CD4-positive, alpha-beta T cell treated with Interleukin-6 at 100 ng/mL for 8 hours (primary cell): ENCODE results near the gene ANXA9.

Source experiments
- DNase-seq: peaks from one replicate; pipeline ENCODE4 v3.0.0-alpha.2; 2020; ENCODE audit warnings: mixed read lengths, low spot score

ANXA9 gene

DNA sequence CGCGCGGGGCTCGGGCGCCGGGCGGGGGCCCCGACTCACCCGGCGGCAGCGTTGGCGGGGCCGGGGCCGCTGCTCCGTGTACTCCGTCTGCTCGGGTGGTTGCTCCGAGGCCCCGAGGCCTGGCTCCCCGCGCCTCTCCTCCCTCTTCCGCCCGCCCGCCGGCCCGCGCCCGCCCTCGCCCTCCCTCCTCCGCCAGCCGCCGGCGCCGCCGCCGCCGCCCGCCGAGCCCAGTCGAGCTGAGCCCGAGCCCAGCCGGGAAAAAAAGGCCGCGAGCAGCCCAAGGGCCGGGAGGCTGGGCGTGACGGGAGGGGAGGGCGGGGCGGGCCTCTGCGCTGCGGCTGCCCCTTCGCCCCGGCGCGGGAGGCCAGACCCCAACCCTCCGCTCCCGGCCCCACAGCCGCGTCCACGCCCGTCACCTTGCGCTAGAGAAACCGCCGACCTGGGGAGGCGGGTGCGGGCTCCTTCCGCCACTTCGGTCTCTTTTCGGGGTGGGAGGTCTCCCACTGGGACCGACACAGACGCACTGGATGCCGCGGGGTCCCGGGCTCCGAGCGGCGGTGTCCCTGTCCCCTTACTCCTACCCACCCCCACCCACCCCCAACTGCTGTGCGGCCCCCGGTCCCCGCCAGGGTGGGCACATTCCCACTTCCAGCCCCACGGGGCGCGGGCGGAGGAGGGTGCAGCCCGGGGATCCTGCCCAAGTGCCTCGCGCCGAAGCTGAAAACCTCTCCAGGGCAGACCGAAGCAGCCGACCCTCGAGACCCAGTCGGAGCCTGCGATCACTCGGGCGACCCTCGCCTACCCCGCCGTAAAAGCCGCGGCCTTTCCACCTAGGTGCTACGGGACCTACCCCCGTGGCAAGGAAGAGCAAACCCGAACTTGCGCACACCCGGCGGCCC, 7.3 kb upstream of the ANXA9 start, which contains the start of gene CERS2:
CERS2 (minus strand) TSS at position 256 of the 899 bp plus-strand sequence. CDS start 5,745 bp downstream, outside the sequence.
- peak; percentile 73 for DNase-seq

DNA sequence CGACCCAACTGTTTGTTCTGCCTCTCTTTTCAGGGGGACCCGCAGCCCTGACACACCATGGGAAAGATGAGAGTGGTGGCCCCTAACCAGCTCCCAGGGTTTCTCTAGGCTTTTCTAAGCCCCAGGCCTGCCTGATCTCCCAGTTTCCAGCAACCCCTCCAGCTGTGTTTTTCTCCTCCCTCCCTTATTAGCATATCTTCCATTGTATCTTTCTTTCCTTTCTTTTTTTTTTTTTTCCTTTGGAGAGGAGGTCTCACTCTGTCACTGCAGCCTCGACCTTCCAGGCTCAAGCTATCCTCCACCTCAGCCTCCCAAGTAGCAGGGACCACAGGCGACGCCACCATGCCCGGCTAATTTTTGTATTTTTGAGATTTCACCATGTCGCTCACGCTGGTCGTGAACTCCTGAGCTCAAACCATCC, 5.7 kb upstream of the ANXA9 start:
- DNase-seq: no peak

DNA sequence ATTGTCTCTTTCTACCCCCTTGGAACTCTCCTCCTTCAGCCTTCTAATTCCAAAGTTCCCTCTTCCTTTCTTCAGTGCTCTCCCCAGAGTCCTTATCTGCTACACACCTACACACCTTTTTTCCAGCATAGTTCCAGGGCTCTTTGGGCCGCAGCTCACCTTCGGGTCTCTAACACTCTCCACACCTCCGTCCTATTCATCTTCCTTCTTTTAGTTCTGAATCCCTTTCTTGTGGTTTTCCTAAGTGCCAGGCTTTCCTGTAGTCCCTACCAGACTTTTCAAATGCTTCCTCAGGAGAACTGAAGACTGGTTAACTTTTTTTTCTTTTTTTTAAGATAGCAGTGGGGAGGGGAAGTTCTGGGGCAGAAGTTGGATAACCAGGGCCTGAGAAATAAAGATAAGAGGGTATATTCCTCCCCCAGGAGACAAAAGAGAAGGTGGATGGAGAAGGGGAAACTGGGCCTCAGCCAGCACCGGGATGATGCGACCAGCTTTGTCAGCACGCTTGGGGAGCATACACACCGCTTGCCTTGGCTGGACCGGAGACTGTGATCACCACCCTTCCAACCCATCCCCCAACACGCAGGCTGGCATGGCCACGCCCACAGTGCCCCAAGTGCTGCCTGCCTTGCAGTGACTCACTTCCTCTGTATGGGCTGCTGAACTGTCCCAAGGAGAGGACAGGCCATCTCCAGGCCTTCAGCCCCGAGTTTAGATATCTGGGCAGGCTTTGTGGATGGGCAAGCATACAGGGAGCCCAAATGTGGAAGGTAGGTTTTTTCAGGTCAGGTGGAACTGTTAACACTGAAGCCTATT, 5.0 kb upstream of the ANXA9 start:
- peak; percentile 84 for DNase-seq

DNA sequence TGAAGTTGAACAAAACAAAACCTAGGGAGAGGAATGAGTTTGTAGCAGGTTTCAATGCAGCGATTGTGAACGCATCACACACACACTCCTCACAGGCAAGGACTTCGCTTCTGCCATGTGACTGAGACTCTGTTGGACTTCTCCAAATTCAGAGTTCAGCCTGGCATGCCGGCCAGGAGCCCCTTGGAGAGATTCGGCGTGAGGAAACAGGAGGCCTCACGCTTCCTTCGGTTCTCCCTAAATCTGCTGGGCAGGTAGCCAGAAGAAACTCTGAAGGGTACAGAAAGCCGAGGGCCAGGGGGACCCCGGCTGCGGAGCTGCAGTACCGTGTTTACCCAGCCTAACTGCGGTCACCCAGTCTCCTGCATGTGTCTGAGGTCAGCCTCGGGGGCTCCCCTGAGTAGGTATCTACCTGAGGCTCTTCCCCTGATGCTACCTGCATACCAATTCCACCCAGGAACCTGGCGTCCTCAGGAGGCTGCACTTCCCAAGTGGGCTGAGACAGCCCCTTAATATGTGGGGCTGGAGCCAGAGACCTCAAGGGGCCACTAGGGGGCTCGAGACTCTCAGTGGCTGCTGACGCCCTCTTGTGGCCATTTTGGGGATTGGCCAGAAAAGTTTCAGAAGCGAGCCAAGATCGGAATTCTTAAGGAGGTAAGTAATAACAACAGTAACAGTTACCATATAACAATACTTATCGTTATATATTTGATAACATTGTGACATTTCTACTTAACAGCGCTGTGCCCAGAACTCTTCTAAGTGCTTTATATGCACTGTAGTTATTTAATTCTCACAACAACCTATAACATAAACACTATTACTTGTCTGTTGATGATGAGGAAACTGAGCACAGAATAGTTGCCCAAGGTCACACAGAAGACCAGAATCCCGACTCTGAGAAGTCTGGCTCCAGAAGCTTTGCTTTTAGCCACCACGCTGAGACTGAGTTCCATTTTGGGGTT, 2.7 kb upstream of the ANXA9 start:
- peak; percentile 88 for DNase-seq

DNA sequence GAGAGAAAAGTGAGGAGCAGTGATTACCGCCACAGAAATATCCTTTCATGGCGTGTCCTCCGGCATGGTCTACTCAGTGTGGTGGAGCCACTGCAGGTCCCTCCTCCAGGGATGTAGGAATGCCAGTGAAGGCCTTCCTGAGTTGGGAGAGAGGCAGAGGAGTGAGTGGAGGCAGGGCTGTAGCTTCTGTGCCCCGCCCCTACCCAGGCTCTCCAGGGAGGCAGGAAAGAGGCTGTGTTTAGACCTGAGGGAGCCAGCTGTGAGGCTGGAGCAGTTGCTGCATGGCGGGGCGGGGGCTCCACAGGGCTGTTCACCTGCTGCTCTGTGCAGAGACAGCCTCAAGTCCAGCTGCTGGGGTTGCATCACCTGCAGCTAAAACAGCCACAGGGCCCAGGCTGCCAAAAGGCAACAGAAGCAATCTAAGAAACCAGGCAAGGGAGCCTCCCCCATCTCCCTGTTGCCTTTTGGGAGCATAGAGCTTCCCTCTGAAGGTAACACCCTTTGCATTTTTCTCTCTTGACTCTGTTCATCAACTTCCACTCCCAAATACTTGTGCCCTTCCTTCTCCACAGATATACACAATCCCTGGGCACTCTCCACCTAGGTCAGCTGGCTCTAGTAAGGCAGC, 801 bp upstream of the ANXA9 start:
- no peak for DNase-seq

DNA sequence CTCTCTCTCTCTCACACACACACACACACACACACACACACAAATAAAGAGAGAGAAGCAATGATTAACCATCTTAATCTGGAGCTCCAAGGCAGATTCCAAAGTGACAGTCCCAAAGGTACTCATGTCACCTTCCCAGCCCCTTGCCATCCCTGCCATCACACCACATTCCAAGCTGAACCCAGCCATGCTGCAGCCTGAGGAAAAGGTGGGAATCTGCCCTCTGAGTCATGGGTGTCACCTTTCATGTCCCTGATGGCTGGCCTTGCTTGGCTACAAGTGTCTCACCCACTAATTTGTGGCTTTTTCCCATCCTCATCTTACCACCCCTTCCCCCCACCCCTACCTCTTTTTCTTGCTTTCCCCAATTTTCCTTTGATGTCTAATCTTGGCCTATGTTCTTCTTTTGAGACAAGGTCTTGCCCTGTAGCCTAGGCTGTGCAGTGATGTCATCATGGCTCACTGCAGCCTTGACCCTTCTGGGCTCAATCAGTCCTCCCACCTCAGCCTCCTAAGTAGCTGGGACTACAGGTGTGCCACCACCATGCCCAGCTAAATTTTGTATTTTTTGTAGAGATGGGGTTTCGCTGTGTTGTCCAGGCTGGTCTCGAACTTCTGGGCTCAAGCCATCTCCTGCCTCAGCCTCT, 3.2 kb downstream of the ANXA9 start:
- no peak for DNase-seq

DNA sequence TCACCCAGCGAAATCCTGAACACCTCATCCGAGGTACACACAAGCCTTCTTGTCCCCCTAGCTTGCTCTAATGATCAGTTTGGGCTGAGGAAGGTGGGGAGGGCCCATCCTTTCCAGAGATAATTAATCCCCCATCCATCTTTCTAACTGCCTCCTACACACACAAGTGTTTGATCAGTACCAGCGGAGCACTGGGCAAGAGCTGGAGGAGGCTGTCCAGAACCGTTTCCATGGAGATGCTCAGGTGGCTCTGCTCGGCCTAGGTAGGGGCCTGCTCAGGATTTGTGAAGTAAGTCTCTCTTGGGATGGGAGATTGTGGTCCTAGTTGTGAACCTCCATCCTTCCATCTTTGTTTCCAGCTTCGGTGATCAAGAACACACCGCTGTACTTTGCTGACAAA, 5.8 kb downstream of the ANXA9 start:
- no peak for DNase-seq

DNA sequence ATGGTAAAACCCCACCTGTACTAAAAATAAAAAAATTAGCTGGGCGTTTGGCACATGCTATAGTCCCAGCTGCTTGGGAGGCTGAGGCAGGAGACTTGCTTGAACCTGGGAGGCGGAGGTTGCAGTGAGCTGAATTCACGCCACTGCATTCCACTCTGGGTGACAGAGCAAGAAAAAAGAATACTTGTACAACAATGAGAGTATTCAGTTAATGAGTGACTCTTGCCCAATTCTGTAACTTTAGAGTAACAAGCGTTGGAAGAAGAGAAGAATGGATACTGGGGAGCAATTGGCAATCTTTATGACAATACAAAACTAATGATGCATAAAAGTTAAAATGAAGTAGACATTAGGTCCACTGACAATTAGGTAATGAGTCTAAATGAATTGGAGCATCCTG, 10.5 kb downstream of the ANXA9 start:
- DNase-seq: no peak

DNA sequence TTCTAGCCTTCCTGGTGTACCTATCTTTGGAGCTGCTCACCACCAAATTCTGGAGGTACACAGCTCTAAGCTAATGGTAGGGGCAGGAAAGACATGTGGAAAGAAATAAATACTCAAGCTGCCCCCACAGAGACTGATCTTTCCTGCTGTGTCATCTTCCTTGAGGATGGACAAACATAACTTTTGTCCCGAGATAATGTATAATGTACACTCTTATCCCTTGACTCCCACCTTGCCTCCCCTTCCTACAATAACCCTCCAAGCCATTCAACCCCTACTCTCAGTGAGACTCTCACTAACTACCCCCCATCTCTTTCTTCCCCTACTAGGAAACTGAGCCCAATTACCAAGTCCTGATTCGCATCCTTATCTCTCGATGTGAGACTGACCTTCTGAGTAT, 12.2 kb downstream of the ANXA9 start:
- DNase-seq: no peak

DNA sequence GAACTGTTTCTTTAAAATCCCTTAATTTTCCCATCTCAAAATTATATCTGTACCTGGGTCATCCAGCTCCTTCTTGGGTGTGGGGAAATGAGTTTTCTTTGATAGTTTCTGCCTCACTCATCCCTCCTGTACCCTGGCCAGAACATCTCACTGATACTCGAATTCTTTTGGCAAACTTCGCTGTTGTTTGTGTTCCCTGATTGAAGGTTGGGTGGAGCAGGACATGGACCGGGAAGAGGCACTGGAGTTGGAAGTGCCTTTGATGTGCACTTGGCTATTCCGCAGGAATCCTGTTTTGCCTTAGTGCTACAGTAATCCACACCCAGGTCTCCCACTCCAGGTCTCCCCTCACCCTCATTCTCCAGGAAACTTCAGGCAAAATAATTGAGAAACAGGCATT, 13.4 kb downstream of the ANXA9 start:
- DNase-seq: no peak

DNA sequence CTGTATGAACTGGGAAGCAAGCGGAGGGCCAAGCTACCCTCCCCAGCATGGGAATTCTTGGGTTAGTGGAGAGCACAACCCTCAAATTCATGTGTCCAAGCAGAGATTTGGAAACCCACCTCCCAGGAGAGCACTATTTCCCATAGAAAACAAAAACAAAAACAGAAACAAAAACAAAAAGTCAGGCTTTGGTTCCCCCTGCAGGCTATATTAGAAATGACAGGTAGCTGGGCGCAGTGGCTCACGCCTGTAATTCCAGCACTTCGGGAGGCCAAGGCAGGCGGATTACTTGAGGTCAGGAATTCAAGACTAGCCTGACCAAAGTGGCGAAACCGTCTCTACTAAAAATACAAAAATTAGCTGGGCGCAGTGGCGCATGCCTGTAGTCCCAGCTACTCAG, 13.8 kb downstream of the ANXA9 start:
- no peak for DNase-seq

DNA sequence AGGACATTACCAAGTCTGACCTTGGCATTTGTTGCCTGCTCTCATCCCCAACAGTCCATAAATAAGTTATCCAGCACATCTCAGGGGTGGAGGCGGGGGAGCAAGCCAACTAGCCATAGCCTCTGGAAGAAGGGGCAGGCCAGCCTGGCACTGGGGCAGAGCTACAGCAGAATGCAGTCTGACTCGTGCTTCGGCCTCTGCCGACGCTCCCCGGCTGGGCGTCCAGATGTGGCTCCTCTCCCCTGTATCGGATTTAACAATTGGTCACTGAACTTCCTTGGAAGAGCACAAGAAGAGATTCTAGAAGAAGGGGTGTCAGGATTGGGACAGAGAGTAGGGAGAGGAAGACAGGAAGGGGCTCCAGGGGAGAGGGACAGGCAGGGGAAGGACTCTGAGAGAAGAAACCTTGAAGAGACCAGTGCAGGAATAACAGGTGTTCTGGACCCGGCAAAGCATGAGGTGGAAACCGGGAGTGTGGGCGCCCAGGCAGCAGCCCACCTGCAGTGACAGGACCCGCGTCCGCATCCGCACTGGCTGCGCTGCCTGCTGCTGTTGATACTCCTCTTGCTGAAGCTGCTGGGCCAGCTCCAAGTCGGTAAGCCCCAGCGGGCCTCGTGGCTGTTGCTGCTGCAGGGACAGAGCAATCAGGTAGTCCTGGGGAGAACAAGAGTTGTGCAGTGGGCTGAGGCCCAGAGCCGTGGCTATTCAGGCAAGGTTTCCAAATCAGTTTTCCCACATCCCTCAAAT, 15.2 kb downstream of the ANXA9 start:
- DNase-seq: no peak

DNA sequence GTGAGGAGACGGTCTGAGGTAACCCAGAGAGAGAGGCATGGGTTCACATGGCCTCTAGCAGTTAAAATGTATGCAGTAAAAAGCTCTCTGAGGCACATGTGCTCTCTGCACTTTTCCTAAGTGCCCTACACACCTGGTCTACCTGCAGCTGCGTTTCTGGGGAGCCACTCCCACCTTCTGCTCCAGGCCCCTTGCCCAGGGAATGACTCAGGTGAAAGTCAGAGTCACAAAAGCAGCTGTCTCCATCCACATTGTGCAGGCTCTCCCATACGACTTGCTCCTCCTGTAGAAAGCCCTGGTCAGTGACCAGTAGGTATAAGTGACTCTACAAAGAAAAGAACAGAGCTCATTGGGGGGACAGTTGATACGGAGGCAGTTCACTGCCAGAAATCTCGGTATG, 15.9 kb downstream of the ANXA9 start:
- no peak for DNase-seq

DNA sequence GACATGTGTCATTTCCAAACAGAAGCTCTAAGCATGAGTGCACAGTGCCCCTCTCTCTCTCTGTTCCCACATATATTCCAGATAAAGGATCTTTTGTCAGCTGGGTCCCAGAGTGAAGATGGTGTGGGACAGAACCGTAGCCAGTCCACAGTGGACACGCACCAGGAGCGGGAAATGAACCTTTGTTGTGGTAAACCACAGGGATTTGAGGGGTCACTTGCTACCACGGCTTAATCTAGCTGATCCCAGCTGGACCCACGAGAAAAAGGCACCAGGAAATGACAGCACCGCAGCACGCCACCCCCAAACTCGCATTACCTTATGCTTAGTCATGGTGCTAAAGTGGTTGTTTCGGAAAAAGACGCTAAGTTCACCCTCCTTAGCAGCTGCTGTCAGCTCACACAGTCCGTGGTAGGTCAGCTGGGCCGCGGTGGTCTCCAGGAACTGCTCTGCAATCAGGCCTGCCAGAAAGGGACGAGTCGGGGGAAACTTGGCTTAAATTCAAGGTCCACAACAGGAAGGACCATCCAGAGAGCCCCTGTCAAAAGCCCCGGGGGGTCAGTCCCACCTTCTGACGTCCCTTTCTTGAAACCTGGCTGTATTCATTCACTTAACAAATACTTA, 17.1 kb downstream of the ANXA9 start:
- no peak for DNase-seq

DNA sequence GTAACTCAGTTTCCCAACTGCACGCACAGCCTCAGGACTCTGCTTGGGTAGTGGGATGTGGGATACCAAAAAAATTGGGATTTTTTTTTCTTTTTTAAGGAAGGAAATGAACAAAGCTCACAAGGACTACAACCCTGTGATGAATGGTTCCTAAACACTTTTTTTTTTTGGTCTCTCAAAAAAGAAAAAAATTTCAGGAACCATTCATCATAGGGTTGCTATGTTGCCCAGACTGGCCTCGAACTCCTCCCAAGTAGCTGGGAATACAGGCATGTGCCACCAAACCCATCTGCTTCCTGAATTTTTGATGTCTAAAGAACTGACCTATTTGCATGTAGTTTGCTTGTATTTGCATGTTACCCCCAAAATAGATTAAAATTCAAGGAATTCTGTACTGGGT, 17.8 kb downstream of the ANXA9 start:
- no peak for DNase-seq

DNA sequence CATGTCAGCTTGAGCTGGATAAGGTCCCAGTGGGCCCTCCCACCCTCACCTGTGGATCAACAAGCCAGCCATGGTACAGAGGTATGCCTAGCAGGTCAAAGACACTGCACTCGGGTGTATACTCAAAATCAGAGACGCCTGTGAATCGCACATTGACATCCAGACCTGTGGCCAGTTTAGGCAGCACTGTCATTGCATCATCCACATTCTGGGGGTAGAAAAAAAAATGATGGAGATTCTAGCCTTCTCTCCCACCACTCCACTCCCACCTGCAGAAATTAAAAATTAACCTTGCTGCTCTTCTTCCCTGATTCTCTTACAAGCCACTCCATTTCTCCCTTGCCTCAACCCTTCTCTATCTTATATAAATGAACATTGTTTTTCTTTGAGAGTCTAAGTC, 18.3 kb downstream of the ANXA9 start:
- DNase-seq: no peak

DNA sequence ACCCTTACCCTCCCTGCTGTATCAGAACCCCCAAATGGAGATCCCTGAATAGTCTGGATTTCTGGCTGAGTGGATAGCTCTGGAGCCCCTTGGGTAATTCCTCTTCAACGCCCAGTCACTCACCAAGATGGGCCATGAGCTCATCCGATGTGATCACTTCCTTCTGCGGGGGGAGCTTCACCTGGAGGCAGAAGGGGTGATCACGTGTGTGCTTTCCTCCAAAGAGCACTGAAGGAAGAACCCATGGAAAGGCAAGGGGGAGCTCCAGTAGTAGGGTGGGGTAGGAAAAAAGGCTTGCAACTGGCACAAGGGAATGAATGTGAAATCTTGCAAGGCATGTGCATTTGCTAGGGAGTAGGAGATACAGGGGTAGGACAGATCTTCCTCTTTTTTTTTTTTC, 19.5 kb downstream of the ANXA9 start:
- DNase-seq: no peak

DNA sequence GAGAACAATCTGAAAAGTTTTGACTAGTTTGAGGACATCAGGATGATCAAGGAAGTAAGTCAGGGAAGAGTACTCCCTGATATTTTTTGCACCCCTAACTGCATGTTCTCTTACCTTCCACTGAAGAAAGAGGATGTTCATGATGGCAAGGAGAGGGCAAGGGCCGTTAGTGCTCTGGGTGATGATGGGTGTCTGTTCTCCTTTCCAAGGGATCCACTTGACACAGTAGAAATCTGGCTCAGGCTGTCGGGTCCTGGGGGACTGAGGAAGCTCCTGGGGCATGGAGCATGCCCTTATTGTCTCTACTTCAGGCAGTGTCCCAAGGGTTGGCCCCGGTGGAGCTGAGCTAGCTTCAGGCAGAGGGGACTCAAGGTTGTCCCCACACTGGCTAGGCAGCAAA, 20.0 kb downstream of the ANXA9 start:
- no peak for DNase-seq

DNA sequence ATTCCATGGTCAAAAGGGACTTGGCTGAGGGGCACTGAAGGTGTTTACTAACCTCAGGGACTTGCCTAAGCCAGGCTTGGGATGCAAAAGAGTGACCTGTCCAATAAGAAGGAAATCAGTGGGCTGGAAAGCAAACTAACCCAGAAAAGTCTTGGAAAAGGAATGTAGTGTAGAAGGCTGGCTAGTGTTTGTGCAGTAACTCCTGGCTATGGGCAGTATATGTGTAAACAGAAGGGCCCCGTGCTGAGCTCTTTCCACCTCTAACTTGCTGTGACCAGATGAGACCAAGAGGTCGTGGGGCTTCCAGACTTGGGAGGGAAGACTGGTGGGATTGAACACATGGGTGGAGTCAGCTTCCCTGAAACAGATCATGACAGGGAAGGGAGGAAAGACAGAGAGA, 20.5 kb downstream of the ANXA9 start:
- DNase-seq: no peak

DNA sequence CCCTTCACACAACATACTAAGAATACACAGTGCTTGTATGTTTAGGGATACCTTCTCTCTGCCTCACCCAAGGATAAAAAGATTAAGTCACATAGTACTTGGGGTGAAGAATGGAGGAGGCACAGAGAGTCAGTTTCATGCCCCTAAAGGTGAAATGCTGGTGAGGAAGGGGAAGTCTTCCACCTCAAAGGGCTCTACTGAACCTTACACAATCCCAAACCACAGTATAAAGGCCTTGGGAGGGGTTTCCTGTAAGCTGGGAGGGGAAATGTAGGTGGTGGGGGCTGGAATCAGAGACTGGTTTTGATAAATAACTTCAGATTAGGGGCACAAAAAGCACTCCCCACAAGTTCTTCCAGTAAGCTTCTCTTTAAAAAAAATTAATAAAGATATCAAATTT, 21.1 kb downstream of the ANXA9 start:
- peak; percentile 42 for DNase-seq
